Activated naive CD8-positive, alpha-beta T cell treated with anti-CD3 and anti-CD28 coated beads, Interleukin-2, amount 50 U/mL, for 16 hours (primary cell): ENCODE measurements around the gene HEPACAM2.

Experiments
- DNase-seq: peaks from one replicate; pipeline ENCODE4 v3.0.0-alpha.2; 2020; ENCODE audit warnings: low read depth, low spot score

The HEPACAM2 gene

DNA sequence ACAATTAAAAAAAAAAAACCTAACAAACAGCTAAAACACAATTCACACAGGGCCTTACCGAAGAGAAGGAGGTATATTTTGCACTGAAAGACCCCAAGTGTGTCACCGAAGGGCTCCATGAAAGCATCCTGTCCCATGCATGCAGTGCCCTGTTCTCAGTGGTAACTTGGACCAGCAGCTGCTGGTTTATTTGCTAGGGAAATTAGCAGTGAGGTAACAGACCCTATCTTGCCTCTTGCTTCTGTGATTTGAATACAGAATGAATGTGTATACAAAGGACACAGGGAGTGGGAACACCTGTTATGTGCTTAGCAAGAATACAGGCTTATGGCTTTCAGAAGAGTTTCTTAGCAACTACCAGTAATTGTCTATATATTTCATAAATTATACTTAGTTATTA, at the start of gene HEPACAM2:
Gene HEPACAM2, minus strand, starts transcription at position 160 of the 400 bp plus-strand sequence.
- DNase-seq = no peak

DNA sequence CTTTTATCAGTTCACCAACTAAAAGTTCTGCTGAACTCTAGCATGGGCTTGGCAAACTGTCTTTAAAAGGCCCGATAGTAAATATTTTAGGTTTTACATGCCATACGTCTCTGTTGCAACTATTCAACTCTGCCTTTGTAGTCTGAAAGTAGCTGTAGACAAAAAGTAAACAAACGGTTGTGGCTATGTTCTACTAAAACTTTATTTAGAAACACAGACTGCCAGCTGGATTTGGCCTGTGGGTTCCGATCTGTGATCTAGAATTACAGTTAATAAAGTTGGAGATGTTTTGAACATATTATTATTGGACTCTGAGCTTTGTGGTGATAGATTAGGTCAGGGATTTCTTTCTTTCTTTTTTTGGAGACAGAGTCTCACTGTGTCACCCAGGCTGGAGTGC, 39.0 kb upstream of the HEPACAM2 start:
- DNase-seq = no peak

DNA sequence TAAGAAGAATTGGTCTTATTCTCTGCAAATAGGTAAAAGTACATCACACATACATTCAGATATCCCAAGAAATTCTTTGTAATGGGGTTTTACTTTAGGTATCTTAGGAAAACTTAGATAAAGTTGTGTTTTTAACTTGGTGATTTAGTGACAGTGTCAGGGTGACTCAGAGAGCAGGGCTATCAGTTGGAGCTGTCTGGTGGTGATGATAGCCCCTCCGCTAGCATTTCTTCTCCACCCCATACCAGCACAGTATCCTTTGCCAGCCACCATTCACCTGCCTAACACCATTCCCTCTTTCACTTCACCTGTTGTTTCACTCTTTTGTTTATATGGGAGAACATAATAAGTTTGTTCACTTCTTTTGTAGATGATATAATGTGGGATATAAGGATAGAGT, 36.3 kb upstream of the HEPACAM2 start:
- DNase-seq = no peak

DNA sequence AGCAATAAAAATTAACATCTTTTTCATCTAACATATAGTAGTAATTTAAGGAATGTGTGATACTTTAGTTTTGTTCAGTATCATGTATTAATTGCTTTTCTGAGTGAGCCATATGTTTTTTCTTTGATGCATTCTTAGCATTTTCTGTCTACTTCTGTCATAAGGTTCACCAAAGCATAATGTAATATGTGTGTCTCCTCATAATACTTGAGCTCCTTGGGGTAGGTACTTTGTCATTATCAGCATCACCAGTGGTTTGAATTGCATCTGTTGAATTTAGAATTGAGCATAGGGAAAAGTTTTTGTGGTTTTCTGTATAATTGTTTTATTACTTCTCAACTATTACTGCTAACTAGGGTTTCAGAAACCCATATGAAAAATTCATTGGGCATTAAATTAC, 32.4 kb upstream of the HEPACAM2 start:
- no peak for DNase-seq

DNA sequence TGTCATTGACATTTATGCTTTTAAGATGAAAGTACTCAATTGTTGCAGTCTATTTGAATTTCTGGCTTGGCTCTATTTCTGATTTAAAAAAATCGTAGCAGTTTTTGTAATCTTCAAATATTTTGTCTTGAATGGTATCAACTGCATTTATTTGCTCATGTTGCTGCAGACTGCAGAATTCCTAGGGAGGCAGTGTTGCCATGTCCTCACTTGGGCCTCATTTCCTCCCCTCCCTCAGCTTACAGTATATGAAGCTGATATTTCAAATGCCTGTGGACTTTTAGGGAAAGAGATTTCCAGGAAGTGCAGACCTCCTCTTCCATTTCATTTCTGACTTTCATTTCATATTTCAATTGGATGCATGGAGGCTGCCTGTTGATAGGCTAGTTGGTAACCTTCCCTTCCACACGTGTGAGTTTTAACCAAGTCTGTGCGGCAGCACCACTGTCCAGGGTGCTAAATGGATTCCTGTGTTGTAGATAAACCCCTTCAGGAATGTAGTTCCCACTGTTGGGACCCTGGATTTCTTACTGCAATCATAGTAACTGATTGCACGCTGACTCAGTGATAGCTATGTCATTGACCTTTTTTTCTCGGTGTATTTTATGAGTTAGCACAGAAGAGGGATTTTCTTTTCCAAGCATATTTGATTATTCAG, 23.4 kb upstream of the HEPACAM2 start:
- no peak for DNase-seq

DNA sequence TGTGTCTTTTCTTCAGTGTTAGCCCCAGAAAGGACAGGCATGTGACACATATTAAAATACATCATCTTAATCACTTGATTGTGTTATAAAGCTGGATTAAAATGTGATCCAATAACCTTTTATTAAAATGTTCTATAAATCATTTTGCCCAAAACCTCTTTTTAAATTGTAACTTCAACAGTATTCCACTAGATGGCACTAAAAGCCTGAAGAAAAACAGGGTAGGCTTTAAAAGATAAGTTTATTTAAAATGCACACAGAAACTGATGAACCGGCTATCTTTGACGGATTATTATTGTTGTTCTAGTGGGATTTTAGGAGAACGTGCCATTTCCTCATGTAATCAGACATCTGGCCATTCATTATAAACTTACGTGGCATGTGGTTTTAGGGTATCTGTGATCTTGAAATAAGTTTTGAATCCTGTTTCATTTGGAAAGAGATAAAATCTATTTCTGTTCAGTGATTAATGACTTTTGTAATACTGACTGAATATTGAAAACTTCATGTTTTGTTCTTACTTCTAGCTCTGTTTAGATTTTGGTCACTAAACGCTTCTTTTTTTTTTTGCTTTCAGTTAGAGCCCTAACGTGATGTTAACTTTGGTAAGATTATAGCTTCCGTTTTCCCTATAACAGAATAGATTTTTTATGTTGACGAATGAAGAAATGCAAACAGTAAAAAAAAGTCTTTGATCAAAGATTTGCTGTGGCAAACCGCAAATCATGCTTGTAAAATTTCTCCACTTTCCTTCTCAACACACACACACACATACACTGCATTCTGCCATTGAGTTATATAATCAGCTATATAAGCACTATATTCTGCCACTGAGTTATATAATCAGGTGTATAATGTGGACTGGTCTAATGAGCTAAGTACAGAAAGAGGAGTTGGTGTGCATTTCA, 19.5 kb upstream of the HEPACAM2 start:
- no peak for DNase-seq

DNA sequence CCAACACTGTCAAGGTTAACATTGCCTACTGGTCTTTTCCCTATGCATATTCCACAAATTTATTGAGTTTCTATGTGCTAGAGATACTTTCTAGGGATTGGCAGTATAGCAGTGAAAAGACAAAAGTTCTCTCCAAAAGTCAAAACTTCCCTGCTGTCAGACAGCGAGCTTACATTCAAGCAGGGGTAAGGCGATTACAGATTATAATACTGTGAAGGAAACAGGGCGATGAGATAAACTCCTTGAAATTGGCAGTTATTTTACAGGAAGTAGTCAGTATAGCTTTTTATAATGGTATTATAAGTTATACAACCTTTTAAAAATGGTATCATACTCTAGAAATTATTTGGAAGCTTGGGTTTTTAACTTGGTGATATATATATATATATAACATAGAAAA, 15.8 kb upstream of the HEPACAM2 start:
- no peak for DNase-seq

DNA sequence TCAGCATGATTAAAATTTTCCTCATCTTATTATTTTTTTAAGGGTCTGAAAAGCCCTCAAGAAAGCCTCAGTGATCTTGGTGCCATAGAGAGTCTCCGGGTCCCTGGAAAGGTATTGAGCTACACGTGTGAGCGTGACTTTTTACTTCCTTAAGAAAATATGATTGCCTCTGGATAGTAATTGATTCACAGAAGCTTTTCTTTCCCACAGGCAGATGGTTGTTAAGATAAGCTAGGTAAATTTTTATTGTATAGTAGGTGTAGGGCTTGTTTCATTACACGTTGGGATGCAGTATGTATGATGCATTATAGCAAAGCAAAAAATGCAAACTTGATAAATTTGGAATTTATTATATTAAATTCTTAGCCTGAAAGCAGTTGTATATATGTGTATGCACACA, 13.6 kb upstream of the HEPACAM2 start:
- no peak for DNase-seq

DNA sequence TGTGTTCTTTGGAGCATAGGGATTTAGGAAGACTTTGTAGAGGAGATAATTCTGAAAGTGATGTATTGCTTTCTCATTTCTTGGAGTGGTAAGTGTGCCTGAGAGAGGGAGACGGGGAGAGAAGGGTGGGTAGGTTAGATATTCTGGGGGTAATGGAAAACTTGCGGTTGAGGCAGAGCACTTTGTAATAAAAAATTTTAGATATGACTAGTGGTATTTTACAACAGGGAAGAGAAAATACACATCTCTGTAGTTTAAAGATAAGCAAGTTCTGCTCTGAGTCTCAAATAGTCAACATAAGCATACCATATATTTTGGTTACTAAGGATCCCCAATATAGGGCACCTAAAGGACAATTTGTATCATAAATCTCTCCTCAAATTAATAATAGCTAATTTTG, 12.5 kb upstream of the HEPACAM2 start:
- DNase-seq = no peak

DNA sequence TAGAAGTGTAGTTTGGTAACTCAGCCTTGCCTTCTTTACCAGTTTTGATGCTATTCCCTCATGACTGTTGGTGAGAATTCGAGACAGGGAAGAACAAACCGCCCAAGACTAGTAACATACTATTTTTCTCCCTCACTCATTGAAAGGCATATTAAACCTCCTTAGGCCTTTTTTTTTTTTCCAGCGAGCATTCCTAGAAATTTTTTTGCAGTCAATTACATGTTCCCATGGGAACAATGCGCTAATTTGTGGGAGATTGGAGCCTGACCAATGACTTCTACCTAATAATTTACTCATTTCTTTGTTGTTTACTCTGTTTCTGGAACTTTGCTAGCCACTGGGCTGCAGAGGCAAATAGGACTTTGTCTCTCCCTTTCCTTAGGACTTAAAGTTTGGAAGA, 11.9 kb upstream of the HEPACAM2 start:
- DNase-seq = no peak

DNA sequence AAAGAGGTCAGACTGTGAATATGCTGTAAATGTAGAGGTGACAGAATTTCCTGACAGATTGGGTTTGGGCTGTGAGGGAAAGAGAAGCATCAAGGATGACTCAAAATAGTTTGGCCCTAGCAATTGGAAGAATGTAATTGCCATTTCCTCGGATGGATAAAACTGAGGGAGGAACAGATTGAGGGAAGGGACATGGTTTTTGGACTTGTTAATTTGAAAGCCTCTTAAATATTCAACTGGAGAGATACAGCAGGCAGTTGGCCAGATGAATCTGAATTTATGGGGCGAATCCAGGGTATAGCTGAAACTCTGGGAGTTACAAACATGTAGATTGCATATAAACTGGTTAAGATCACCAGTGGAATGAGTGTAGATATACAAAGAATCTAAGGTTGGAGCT, 9.3 kb upstream of the HEPACAM2 start:
- no peak for DNase-seq

DNA sequence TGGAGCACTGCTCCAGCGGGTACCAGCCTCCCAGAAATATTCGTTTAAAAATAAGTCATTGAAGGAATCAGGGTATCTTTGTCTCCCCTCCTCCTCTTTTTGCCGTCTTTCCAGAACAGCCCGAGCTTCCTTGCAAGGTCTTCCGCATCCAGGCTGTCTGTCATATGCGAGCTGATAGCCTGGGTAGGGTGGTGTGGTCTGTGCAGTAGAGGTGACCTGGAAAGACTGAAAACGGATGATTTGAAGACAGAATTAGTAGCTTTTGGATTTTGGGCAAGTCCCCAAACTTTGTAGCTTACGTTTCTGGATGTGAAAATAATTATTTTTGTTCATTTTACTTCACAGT, 6.4 kb upstream of the HEPACAM2 start:
- DNase-seq = no peak

DNA sequence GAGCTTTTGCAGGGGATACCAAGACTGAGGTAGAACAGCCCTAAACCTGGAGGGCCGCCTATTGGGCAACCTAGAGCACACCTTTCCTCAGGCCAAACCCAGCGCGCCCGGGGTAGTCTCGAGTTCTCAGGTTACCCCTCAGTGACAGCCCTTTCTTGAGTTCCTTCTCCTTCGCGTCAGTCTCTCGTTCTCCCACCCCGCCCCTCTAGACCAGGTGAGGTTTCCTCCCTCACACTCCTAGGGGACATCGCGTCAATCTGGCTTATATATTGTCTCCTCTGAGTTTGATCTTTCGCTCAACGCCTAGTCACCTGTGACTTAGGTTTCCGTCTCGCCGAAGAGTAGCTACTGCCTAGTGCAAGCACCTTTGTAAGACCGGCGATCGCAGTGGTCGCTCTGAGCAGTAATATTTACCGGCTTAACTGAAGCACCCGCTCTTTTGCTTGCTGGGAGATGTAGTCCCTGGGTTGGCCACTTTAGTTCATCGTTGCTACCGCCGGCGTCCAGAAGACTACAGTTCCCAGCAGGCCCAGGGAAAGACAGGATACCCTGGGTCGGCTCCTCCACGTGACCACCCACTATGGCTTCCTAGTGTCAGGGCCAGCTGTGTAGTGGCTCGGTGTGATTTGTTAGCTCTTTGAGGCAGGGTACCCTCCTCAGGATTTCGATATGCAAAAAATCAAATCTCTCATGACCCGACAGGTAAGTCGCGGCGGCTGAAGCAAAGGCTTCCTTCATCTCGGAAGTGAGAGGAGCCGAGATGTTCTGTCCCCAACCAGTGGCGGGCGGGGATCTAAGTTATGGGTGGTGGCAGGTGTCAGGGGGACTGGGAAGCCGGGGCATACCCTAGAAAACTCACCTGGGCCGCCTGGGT, 5.8 kb upstream of the HEPACAM2 start, which contains the start of gene VPS50:
Gene VPS50, plus strand, starts transcription at position 568 of the 874 bp plus-strand sequence. Its CDS starts 102 bp downstream, at position 670.
- peak; percentile 73 for DNase-seq

DNA sequence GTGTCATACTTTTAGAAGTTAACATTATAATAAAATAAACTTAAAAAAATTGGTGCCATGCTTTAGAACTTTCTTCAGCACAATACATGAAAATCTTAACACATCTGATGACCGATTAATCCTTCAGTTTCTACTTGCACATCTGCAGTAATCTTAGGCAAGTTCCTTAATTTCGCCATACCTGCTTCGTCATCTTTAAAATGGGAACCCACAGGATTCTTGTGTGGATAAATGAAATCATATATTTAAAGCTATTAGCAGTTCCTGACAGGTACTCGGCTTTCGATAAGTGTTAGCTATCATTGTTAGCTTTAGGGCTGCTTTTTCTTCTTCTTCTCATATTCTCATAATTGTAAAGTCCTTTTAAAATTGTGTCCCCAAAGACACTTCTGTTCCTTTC, 5.0 kb upstream of the HEPACAM2 start:
- no peak for DNase-seq

DNA sequence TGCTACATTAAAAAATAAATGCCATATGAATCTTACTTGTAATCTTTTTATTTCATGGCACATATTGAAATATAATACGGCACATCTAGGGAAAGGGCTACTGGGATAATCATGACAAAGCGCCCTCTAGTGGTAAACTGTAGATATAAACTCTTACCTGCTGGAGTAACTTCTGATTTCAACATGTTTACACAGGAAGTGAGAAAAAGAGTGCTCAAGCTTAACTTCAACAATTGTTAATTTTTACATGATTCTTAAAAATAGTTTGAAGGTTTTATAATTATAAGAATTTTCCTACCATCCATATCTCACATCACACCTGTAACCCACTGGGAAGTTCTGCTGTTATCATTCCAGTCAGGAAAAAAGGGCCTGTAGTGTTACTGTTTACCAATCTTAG, 2.0 kb upstream of the HEPACAM2 start:
- DNase-seq = no peak

DNA sequence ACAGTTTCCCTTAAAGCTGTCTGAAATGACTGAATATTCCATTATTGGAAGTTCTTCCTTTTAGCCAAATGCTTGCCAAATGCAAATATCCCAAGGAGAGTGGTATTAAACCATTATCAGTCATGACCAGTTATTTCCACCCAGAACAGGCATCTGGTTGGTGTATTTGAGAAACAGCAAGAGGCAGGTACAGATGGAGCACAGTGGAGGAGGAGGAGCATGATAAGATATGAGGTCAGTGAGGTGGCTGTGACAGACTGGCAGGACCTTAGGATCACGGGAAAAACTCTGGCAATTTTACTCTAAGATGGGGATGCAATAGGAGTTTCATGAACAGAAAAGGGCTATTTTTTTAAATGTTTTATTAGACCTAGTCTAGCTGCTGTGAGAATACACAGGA, 6.4 kb downstream of the HEPACAM2 start:
- DNase-seq = no peak

DNA sequence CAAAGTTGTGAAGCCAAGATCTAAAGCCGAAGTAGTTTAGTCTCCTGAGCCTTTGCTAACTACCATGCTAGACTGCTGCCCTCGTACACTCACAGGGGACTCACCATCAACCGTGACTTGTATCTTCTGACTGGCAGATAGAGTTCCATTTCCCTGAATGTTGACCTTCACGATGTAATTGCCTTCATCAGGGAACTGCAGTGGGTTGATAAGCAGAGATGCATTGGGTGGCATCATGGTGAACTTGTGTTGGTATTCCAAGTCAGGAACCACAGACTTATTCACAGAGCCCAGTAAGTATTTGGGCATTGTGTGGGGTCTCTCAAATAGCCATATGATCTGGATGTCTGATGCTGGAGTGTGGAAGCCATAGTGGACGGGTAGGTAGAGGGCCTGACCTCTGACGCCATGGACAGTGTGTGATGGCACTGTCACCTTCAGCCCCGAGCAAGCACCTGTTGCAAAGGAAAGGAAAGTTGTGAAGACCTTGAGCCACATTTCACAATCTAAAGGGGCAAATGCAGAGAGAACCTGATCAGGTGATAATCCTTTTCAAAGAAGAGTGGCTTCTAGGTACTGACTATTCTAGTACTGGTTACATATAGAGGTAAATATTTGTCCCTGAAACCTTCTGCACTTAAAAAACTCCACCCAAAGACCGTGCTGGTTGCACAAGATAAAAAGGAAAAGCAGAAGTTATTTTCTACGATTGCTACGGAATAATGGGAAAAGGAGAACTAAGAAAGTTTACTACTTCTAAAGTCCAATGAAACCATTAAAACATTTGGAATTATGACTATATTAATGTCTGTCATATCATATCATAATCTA, 7.1 kb downstream of the HEPACAM2 start:
- no peak for DNase-seq

DNA sequence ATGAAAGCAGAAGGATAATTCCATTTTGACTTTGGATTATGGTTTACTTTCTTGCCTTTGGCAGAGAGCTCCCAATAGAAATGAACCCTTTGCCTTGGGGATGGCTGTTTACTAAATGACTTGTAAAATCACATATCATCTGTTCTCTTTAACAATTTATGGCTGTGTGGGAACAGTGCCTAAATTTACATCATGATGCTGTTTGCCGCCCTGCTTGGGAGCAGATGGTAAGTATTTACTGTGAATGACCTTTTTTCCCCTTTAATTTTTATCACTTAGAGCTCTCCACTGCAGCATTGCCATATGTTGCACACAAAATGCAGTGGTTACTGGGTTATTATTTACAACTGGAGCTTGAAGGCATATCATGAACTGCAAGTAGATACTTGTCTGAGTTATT, 13.4 kb downstream of the HEPACAM2 start:
- DNase-seq = no peak

DNA sequence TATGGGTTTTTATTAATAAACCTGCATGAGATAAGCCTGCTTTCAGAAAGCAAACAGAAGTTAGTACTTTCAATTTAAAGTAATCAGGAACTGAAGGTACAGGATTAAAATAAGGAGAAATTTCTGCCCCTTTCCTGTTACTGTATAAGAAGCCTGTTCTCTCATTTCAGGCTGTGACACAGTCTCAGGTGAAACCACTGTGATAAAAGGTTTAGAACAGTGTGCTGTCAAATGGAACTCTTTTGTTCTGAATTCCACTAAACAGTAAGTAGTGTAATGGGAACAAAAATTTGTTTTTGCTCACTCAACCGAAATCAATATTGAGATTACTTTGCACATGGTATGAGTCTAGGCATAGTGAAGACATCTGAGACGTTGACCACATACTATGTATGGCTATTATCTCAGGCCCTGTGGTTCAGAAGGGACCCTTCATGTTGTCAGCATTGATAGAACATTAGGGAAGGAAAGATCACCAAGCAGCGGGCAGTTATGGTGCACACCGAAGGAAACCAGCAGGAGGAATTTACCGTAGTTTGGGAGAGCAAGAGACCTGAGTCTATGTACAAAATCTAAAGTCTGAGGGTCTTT, 14.9 kb downstream of the HEPACAM2 start:
- DNase-seq = no peak

DNA sequence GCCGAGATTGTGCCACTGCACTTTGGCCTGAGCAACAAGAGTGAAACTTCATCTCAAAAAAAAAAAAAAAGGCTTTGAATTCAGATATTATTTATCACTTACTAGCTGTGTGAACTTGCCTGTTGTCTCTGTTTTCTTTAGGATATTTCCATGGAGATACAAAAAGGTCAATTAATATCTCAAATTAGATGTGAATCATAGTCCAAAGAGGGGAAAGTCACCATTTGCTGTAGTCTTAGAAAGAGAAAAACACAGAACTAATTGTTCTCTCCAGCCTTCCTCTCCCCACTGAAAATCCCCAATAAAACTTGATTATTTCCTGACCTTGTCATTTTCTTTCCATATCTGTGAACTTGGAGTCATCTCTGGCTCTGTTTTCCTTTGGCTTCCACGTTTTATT, 21.2 kb downstream of the HEPACAM2 start:
- DNase-seq = no peak

DNA sequence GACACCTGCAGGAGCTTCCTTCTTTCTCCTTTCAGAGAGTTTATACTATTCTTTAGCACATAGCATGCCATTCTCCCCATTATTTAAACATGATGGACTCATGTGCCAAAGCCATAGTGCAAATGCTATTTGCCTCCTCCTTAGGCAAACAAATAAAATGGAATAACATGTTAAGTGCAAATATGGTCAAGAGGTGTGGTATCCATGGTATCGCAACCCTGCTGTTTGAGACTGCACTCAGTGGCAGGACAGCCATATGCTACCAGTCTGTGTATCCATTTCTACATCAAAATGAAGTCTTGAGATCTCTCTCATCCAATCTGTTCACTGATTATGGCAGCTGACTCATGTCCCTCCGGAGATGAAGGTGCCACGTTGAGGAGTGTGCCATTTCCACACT, 22.8 kb downstream of the HEPACAM2 start:
- DNase-seq = no peak
